Measurements from ENCODE around the gene COL18A1. TPM values are rescaled to one million over a fixed set of nuclear protein-coding genes. Genes with fewer than 3 reads are reported as not detected.

COL18A1 gene
- total RNA-seq, 1 experiment from 2014 or later, result 170 TPM

DNA sequence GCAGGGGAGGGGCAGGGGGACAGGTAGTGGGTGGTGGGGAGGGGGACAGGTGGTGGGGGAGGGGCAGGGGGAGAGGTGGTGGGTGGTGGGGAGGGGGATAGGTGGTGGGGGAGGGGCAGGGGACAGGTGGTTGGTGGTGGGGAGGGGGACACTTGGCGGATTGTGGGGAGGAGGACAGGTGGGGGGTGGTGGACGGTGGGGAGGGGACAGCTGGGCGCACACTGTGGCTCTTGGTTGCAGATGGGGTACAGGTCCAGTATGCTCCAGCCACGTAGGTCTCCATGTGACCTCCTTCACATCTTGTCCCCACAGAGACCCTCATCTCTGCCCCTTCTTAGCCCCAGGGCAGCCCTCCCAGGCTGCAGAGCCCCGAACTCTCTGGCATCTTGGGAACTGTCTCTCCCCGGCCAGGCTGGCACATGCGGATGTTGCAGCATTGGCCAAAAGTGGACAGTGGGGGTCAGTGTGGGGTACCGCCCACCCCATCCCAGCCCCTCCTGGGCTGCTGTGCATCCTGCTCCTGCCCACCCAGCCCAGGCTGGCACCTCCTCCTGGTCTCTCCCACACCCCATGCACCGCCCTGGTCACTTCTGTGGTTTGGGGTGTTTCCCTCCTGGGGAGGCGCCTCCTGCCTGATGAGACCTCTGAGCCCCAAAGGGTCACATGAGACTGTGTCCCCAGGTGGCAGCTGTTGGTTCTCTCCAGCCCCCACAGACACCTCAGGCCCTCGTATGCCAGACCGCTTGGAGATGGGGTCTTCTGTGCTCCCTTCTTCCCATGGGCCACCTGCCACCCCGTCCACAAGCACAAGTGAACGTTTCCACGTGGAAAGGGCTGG is 144.9 kb downstream of the COL18A1 start:
- Mint-ChIP-seq H3K4me1 (ENCODE audit: low read depth, unreplicated experiment) (peaks cover 32% of the 10 kb centered on the region), H3K27ac (ENCODE audit: unreplicated experiment) (no peak overlapping the region), H3K9me3 (ENCODE audit: unreplicated experiment) (no peaks in the 10 kb centered on the region), H3K4me3 (ENCODE audit: unreplicated experiment) (no peak overlapping the region), H3K36me3 (ENCODE audit: insufficient read depth, unreplicated experiment) (no peaks in the 10 kb centered on the region), H3K27me3 (ENCODE audit: insufficient read depth, unreplicated experiment) (no peaks in the 10 kb centered on the region)
- peaks cover 37% of the 10 kb centered on the region for H3K4me1 ChIP-seq
- intact Hi-C loops (cut with micrococcal nuclease; ENCODE audit: unreplicated experiment), result no loop called here
- no peak for DNase-seq
- no peaks in the 10 kb centered on the region for H3K36me3 ChIP-seq (ENCODE audit: control insufficient read depth, insufficient read depth, low read length)
- BruUV-seq (replicated peaks), result no TSS peak
- ChIA-PET CTCF (no interaction called here), POLR2A (no interaction called here)
- no peak overlapping the region for H3K4me3 ChIP-seq (ENCODE audit: low read depth, low read length)
- H3K9me3 ChIP-seq, result no peaks in the 10 kb centered on the region
- TF ChIP-seq, protein P1, sequence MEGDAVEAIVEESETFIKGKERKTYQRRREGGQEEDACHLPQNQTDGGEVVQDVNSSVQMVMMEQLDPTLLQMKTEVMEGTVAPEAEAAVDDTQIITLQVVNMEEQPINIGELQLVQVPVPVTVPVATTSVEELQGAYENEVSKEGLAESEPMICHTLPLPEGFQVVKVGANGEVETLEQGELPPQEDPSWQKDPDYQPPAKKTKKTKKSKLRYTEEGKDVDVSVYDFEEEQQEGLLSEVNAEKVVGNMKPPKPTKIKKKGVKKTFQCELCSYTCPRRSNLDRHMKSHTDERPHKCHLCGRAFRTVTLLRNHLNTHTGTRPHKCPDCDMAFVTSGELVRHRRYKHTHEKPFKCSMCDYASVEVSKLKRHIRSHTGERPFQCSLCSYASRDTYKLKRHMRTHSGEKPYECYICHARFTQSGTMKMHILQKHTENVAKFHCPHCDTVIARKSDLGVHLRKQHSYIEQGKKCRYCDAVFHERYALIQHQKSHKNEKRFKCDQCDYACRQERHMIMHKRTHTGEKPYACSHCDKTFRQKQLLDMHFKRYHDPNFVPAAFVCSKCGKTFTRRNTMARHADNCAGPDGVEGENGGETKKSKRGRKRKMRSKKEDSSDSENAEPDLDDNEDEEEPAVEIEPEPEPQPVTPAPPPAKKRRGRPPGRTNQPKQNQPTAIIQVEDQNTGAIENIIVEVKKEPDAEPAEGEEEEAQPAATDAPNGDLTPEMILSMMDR (IDR thresholded peaks at IDR 0.05; ENCODE audit: insufficient read depth in 1 of 2, low read depth in 1 of 2, low read length in 1 of 2, severe bottlenecking in 1 of 2, unreplicated experiment in 1 of 2), result no peak
- H3K27me3 ChIP-seq (replicated peaks; ENCODE audit: control insufficient read depth, insufficient read depth, low read length), result no peaks in the 10 kb centered on the region

DNA sequence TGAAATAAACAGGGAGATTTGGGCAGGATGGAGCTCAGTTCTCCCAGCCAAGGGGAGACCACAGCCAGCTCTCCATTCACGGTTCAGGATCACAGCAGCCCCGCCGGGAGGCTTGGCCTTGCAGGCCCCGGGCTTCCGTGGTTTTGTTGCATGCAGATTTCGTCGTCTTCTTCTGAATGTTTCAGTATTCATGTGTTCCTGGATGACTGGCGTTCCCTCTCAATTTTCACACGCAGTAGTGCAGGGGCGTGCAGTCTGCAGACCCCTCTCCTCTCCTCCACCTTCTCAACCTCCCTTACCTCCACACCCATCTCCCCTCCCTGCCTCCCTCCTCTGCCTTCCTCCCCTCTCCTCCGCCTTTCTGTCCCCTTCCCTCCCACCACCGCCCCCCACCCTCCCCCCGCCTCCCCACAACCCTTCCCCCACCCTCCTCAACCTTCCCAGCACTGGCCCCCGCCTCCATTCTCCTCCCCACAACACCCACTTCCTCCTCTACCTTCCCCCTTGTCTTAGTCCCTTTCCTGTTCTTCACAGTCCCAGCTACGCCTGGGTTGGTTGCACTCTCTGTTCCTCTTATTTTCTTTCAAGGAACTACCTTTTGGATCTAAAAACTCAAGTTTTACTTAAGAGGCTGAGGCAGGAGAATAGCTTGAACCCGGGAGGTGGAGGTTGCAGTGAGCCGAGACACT is 145.7 kb downstream of the COL18A1 start:
- TF ChIP-seq, protein P1 (IDR thresholded peaks at IDR 0.05; ENCODE audit: insufficient read depth in 1 of 2, low read depth in 1 of 2, low read length in 1 of 2, severe bottlenecking in 1 of 2, unreplicated experiment in 1 of 2), result no peak
- ChIA-PET CTCF (no interaction called here), POLR2A (no interaction called here)
- no peak for DNase-seq
- Histone ChIP-seq H3K4me1 (peaks cover 37% of the 10 kb centered on the region), H3K9me3 (no peaks in the 10 kb centered on the region), H3K36me3 (ENCODE audit: control insufficient read depth, insufficient read depth, low read length) (no peaks in the 10 kb centered on the region), H3K27me3 (replicated peaks; ENCODE audit: control insufficient read depth, insufficient read depth, low read length) (no peaks in the 10 kb centered on the region), H3K4me3 (ENCODE audit: low read depth, low read length) (no peak overlapping the region)
- H3K27me3 Mint-ChIP-seq (ENCODE audit: insufficient read depth, unreplicated experiment), result no peaks in the 10 kb centered on the region
- H3K4me3 Mint-ChIP-seq (ENCODE audit: unreplicated experiment), result no peak overlapping the region
- H3K27ac Mint-ChIP-seq (ENCODE audit: unreplicated experiment), result no peak overlapping the region
- intact Hi-C loops (cut with micrococcal nuclease; ENCODE audit: unreplicated experiment), result no loop called here
- H3K4me1 Mint-ChIP-seq (ENCODE audit: low read depth, unreplicated experiment), result peaks cover 32% of the 10 kb centered on the region
- H3K36me3 Mint-ChIP-seq (ENCODE audit: insufficient read depth, unreplicated experiment), result no peaks in the 10 kb centered on the region
- BruUV-seq (replicated peaks), result no TSS peak
- H3K9me3 Mint-ChIP-seq (ENCODE audit: unreplicated experiment), result no peaks in the 10 kb centered on the region

DNA sequence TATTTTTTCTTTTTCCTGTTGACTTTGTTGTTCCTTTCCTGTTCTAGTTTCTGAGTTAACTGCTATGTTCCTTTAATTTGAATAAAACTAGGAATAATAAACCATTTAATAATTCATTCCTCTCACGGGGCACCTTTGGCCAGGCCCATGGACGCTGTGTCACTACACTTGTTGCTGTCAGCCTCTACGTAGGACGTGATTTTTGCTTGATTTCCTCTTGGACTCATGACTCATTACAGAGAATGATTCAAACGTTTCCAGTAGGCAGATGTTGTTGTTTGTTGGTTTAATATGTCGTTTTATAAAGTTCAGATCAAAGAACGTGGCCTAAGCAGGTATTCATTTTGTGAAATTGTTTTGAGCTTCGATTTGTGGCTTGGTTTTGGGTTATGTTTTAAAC is 146.4 kb downstream of the COL18A1 start:
- DNase-seq, result peak in 1 of 2 experiments; percentile 2
- H3K27ac Mint-ChIP-seq (ENCODE audit: unreplicated experiment), result no peak overlapping the region
- no peaks in the 10 kb centered on the region for H3K9me3 Mint-ChIP-seq (ENCODE audit: unreplicated experiment)
- H3K4me3 ChIP-seq (ENCODE audit: low read depth, low read length), result no peak overlapping the region
- BruUV-seq (replicated peaks), result no TSS peak
- ChIA-PET CTCF (no interaction called here), POLR2A (no interaction called here)
- H3K36me3 ChIP-seq (ENCODE audit: control insufficient read depth, insufficient read depth, low read length), result no peaks in the 10 kb centered on the region
- H3K27me3 Mint-ChIP-seq (ENCODE audit: insufficient read depth, unreplicated experiment), result no peaks in the 10 kb centered on the region
- H3K36me3 Mint-ChIP-seq (ENCODE audit: insufficient read depth, unreplicated experiment), result no peaks in the 10 kb centered on the region
- H3K4me1 Mint-ChIP-seq (ENCODE audit: low read depth, unreplicated experiment), result peaks cover 32% of the 10 kb centered on the region
- intact Hi-C loops (cut with micrococcal nuclease; ENCODE audit: unreplicated experiment), result no loop called here
- H3K9me3 ChIP-seq, result no peaks in the 10 kb centered on the region
- no peak overlapping the region for H3K4me3 Mint-ChIP-seq (ENCODE audit: unreplicated experiment)
- TF ChIP-seq, protein P1 (IDR thresholded peaks at IDR 0.05; ENCODE audit: insufficient read depth in 1 of 2, low read depth in 1 of 2, low read length in 1 of 2, severe bottlenecking in 1 of 2, unreplicated experiment in 1 of 2), result no peak
- H3K4me1 ChIP-seq, result peaks cover 35% of the 10 kb centered on the region
- H3K27me3 ChIP-seq (replicated peaks; ENCODE audit: control insufficient read depth, insufficient read depth, low read length), result no peaks in the 10 kb centered on the region

All from Caco-2 (cell line).